HFFc6 (cell line): Measurements from ENCODE around the gene ECE1. TPM values are rescaled to one million over a fixed set of nuclear protein-coding genes. Genes with fewer than 3 reads are reported as not detected.

Experiments used
- DNase-seq: peaks from one replicate; pipeline ENCODE4 v3.0.0-alpha.2; 2018
- H3K27ac Mint-ChIP-seq: 2 replicates; pipeline ENCODE4 v1.8.0; 2020; ENCODE audit warnings: mild to moderate bottlenecking, mixed read lengths
- H3K27me3 Mint-ChIP-seq: 2 replicates; pipeline ENCODE4 v1.8.0; 2021; ENCODE audit warnings: mild to moderate bottlenecking, moderate library complexity, mixed read lengths; ENCODE audit not compliant: insufficient read depth
- H3K36me3 Mint-ChIP-seq: 2 replicates; pipeline ENCODE4 v1.8.0; 2021; ENCODE audit warnings: low read depth, mixed read lengths
- H3K4me1 Mint-ChIP-seq: 2 replicates; pipeline ENCODE4 v1.8.0; 2020; ENCODE audit warnings: low read depth, mixed read lengths
- H3K4me3 Mint-ChIP-seq: 2 replicates; pipeline ENCODE4 v1.8.0; 2020; ENCODE audit warnings: mild to moderate bottlenecking, moderate library complexity, mixed read lengths
- H3K9me3 Mint-ChIP-seq: 2 replicates; pipeline ENCODE4 v1.8.0; 2020; ENCODE audit warnings: mild to moderate bottlenecking, mixed read lengths
- total RNA-seq, 6 experiments: library from RNA; stranded (reverse); fragmentation: NEBNext Ultra II Directional; extraction: Animal tissue kit (Norgen Biotek cat#: 25700); gene quantifications; 2 replicates in 1 of 6; 3 replicates in 5 of 6; pipeline ENCODE4 v1.2.3, GENCODE V29; 2021
- TF ChIP-seq, protein P1 (sequence below): fragments of 200-600 bp; sonication (generic); IDR thresholded peaks from 2 replicates; pipeline ENCODE4 v1.5.0; 2021; ENCODE audit warnings: antibody characterized with exemption, mild to moderate bottlenecking

The ECE1 gene
- total RNA-seq, 6 experiments from 2014 or later: 116 to 134 (median 124) TPM

DNA sequence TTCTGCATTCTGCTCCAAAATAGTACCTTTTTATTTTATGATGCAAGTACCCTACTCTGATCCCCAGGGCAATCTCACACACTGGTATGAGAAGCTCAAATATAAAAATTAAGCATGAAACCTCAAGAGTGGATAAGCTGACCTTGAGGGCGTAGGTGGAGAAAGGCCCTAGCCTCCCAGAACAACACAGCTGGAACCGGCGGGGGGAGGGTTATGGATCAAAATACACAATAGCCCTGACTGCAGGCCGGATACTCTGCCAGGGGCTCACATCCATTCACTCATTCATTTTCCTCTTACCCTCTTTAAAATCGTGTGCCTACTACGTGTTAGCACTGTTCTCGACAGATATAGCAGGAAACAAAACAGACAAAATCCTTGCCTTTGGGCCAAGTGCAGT lies 32.8 kb upstream of the ECE1 start:
- no peaks in the 10 kb centered on the region; the same call in 1 of the 2 replicates for H3K27me3 Mint-ChIP-seq
- H3K4me3 Mint-ChIP-seq: no peak overlapping the region
- peak overlapping the region; percentile 78; the same call in 1 of the 2 replicates for H3K27ac Mint-ChIP-seq
- TF ChIP-seq, protein P1, sequence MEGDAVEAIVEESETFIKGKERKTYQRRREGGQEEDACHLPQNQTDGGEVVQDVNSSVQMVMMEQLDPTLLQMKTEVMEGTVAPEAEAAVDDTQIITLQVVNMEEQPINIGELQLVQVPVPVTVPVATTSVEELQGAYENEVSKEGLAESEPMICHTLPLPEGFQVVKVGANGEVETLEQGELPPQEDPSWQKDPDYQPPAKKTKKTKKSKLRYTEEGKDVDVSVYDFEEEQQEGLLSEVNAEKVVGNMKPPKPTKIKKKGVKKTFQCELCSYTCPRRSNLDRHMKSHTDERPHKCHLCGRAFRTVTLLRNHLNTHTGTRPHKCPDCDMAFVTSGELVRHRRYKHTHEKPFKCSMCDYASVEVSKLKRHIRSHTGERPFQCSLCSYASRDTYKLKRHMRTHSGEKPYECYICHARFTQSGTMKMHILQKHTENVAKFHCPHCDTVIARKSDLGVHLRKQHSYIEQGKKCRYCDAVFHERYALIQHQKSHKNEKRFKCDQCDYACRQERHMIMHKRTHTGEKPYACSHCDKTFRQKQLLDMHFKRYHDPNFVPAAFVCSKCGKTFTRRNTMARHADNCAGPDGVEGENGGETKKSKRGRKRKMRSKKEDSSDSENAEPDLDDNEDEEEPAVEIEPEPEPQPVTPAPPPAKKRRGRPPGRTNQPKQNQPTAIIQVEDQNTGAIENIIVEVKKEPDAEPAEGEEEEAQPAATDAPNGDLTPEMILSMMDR: no peak
- H3K4me1 Mint-ChIP-seq: peaks cover 71% of the 10 kb centered on the region
- no peak for DNase-seq
- H3K9me3 Mint-ChIP-seq: no peaks in the 10 kb centered on the region
- peaks cover 2% of the 10 kb centered on the region for H3K36me3 Mint-ChIP-seq

DNA sequence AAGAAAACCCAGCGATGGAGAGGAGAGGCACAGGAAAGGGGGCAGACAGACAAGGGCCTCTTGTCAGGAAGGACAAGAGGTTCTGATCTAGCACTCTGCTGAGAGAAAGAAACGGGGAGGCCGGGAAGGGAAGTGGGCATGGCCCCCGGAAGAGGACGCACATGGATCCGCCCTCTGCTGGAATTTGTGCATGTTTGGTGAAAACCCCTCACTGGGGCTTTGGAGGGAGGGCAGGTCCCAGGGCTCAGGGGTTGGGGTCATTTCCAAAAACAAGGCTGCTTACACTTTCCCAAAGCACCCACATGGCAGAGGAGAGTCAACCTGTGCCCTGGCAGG lies 32.4 kb upstream of the ECE1 start:
- H3K4me1 Mint-ChIP-seq: peaks cover 76% of the 10 kb centered on the region
- peak overlapping the region; percentile 59 for H3K4me3 Mint-ChIP-seq

DNA sequence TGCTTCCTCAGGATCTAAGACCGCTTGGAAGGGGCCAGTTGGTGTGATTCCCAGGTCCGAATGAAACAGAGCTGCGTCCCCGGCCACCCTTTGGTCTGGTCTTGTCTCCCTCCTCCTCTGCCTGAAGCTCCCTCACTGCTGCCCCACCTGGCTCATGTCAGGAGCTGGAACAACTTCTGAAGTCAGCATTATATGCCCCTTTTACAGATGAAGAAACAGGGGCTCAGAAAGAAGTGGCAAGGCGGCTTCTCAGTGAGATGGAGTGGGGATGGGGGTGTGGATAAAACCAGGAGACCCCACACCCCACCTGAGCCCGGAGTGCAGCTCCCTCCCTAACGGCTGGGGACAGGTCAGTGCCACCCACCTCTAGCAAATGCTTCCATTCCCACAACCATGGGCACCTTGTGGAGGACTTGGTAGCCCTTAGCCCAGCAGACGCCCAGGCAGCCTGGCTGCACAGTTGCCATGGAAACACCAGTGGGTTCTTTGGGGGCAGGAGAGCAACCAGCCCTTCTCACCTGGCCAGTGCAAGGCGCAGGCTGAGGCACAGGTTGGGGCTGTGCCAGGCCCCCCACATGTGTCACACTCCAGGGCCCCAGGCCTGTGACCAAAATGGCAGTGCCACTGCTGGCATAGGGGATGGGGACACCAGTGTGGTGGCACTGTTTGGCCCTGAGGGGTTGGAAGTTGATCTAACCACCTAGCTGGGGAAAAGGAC lies 31.9 kb upstream of the ECE1 start:
- Mint-ChIP-seq H3K27me3 (no peaks in the 10 kb centered on the region; the same call in 1 of the 2 replicates), H3K9me3 (no peaks in the 10 kb centered on the region), H3K4me3 (peak overlapping the region; percentile 59), H3K4me1 (peaks cover 81% of the 10 kb centered on the region), H3K36me3 (no peaks in the 10 kb centered on the region), H3K27ac (peak overlapping the region; percentile 78)
- DNase-seq: no peak
- TF ChIP-seq, protein P1: no peak; the same call in 1 of the 2 replicates

More for the DNA sequence above, 32.4 kb upstream of the ECE1 start:
- DNase-seq: no peak
- Mint-ChIP-seq H3K27me3 (no peaks in the 10 kb centered on the region; the same call in 1 of the 2 replicates), H3K9me3 (no peaks in the 10 kb centered on the region), H3K27ac (peak overlapping the region; percentile 78), H3K36me3 (no peaks in the 10 kb centered on the region)
- TF ChIP-seq, protein P1: no peak

DNA sequence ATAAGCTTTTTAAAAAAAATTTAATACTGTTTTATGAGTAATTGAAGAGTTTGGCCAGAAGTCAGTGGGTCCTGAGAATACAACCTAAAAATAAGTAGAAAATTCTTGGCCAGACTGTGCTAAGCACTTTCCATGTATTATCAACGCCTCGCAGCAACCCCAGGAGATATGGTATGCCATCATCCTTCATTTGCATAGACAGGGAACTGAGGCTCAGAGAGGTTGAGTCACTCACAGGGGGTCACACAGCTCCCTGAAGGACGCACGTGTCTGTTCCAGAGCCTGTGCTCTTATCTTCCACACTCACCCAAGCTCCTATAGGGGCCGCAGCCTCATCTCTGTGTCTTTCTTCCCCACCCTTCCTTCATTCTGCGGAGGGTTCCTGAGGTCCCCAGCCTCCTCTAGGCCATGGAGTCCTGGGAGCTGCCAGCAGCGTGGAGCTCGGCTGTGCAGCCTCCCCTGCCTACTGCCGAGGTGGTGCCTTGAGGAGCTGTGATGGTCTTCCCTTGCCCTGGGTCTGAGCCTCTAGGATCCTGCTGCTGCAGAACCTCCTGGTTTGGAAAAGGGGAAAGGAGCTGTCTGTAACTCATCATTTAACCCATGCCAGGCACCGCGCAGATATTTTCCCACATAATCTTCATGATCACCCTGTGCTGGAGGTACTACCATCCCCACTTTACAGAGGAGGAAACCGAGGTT lies 30.3 kb upstream of the ECE1 start:
- Mint-ChIP-seq H3K27ac (0 out of 2 replicates have a peak overlapping the region, but pooled peaks have one; percentile 1), H3K4me3 (no peak overlapping the region), H3K36me3 (no peaks in the 10 kb centered on the region), H3K9me3 (no peaks in the 10 kb centered on the region), H3K27me3 (no peaks in the 10 kb centered on the region; the same call in 1 of the 2 replicates), H3K4me1 (peaks cover 87% of the 10 kb centered on the region)
- DNase-seq: no peak
- TF ChIP-seq, protein P1: no peak

DNA sequence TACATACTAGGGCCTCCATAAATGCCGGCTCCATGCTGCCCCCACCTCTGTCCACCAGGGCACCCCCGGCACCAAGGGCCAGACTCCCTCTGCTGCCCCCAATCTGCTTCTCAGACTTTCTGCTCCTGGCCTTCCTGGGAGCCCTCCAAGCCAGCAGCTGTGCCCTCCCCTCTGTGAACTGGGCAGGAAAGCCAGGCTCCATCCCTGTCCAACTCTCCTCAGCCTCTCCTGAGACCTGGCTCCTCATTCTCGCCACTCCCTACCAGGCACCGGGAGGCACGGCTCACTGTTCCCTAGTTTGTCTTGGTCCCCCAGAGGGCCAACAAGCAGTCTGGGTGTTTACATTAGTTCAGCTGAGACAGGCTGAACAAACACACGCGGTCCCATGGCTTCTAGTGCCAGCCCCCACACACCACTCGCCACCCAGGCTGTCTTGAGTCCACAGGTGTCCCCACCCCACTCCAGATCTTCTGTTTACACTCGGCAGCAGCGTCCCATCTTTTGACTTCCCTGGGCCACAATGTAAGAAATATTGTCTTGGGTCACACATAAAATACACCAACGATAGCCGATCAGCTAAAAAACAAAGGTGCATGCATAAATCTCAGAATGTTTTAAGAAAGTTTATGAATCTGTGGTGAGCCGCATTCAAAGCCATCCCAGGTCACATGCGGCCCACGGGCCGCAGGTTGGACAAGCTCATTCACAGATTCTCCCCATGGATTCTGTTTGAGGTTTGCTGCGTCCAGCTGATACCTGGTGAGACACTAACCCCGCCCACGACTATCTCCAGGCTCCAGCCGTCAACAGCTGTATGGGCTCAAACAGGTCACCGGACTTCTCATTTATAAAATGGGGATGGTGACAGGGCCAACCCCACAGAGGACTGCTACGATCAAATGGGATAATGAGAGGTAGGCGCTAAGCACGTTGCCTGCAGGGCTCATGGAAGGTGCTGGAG lies 29.5 kb upstream of the ECE1 start:
- TF ChIP-seq, protein P1: peak; percentile 46
- Mint-ChIP-seq H3K27ac (peak overlapping the region; percentile 63), H3K4me3 (no peak overlapping the region), H3K36me3 (no peaks in the 10 kb centered on the region), H3K9me3 (no peaks in the 10 kb centered on the region), H3K27me3 (no peaks in the 10 kb centered on the region; the same call in 1 of the 2 replicates), H3K4me1 (peaks cover 83% of the 10 kb centered on the region)
- DNase-seq: no peak
